T-helper 1 cell (primary cell): Measurements from ENCODE around the gene LRRC36.
"Not testable (repeated sequence)": the region's sequence is repeated elsewhere in the genome, so short reads cannot be mapped to it uniquely, and the experiment has no call there.

Experiments used
- DNase-seq, 5 donors: peaks; one replicate each; pipeline ENCODE4 v3.0.0-alpha.2; 2012 to 2020

The LRRC36 gene

DNA sequence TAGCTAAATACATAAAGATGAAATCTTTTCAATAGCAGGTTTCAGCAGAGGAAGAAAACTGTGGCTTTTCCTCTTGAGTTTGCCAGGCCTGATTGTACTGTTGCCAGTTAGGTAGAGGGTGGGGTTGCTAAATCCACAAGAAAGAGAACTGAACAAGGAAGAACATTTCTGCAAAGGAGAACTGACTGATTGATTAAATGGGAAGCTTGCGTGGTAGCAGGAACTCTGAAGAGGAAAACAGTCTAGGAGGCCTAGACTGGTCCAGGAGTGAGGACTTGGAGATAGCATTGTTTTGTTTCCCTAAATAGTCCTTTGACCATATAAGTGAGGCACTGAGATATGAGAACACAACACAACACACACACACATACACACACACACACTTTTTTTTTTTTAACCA lies 18.8 kb downstream of the LRRC36 start:
- no peak for DNase-seq

- DNase-seq = no peak
These were observed 19.7 kb downstream of the LRRC36 start for GRCh38 chr16:67346341-67346740.

GRCh38 chr16:67349172-67349571 lies 22.6 kb downstream of the LRRC36 start:
- peak in 1 of 5 donors; percentile 14 for DNase-seq

DNA sequence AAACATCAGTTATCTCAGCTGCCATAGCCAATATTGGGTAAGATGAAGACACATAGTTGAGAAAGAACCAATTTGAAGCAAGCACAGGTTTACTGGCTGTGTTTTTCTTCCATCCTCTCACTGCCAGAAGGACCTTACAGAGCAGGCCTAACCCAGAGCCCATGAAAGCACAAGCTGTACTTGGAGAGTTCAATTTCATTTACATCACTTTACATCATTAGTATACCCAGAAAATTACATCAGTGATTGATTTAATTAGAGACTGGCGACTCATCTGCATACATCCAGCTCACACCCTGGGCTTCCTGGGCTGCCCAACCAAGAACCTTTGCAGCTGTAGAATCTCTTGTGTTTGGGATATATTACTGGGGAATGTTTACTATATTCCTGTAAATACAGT lies 23.7 kb downstream of the LRRC36 start:
- no peak for DNase-seq

GRCh38 chr16:67352463-67352862 lies 25.8 kb downstream of the LRRC36 start:
- DNase-seq = not testable (repeated sequence)

- DNase-seq = no peak
These were observed 29.8 kb downstream of the LRRC36 start for GRCh38 chr16:67356396-67356795.

GRCh38 chr16:67357561-67357960 lies 30.9 kb downstream of the LRRC36 start:
- no peak for DNase-seq

DNA sequence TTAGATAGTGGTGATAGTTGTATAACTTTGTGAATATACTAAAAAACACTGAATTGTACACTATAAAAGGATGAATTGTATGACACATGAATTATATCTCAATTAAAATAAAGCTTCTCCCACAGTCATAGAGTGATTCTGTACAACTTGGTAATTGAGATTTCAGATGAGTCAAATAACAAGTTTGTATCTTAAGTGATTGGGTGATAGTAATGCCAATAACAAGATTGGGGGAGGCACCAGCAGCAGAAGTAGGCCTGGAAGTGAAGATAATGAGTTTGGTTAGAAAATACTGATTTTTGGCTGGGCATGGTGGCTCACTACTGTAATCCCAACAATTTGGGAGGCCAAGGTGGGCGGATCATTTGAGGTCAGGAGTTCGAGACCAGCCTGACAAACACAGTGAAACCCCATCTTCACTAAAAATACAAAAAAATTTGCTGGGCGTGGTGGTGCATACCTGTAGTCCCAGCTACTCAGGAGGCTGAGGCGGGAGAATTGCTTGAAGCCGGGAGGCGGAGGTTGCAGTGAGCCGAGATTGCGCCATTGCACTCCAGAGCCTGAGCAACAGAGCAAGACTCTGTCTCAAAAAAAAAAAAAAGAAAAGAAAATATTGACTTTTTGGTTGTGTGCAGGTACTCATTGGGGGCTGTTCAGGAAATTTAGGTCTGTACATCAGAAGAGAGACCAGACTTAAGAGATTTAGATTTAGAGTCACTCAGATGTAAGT lies 33.1 kb downstream of the LRRC36 start:
- not testable (repeated sequence) for DNase-seq

- DNase-seq = no peak
These were observed 34.4 kb downstream of the LRRC36 start for GRCh38 chr16:67361038-67361437.

GRCh38 chr16:67364600-67365235 lies 38.1 kb downstream of the LRRC36 start:
- DNase-seq = no peak

DNA sequence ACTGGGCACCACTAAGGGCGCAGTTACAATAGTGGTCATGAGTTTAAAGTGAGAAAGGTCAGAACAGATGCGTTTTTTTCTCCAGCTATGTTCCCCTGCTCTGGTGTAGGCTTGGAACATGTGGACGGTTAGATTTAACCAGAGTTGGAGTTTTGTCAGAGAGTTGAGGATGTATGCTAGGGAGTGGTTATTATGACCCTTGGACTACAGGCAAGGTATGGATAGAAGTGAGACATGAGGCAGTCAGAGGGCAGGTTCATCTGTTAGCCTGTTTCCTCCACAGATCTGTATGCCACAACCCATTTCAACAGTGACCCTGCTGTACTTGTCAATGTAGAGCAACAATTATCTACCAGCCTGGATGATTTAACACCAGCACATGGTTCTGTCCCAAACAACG lies 44.0 kb downstream of the LRRC36 start:
- no peak for DNase-seq

DNA sequence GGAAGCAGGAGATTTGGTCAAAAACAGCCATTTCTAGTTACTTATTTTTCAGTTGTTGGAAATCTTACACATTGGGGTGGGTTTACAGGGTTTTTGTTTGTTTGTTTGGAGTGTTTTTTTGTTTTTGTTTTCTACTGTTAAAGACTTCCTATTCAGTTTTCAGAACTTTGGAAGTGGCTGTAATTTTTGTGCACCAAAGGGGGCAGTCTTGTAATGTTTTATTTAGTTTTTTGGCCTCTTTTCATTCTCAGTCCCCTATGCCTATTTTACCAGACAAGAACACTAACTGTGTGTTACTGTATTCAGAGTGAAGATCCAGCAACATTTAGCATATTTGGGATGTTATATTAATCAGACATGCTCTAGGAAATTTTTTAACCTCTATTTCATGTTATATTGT lies 46.0 kb downstream of the LRRC36 start:
- DNase-seq = no peak

GRCh38 chr16:67376012-67376411 lies 49.4 kb downstream of the LRRC36 start:
- DNase-seq = not testable (repeated sequence)

- no peak for DNase-seq
These were observed 52.0 kb downstream of the LRRC36 start for GRCh38 chr16:67378642-67379041.

DNA sequence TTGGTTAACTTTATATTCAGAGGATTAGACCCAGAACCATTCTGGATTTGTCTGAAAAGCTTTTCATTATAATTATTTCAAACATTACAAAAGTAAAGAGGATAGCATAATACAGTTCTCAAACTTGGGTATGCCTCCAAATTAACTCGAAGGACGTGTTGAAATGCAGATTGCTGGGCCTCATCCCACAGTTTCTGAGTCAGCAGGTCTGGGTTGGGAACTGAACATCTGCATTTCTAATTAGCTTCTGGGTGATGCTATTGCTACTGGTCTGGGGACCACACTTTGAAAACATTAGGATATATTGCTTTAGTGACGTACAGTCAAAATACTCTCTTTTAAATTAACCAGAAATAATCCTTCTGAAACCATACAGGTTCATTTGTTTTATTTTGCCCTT lies 56.7 kb downstream of the LRRC36 start:
- no peak for DNase-seq

DNA sequence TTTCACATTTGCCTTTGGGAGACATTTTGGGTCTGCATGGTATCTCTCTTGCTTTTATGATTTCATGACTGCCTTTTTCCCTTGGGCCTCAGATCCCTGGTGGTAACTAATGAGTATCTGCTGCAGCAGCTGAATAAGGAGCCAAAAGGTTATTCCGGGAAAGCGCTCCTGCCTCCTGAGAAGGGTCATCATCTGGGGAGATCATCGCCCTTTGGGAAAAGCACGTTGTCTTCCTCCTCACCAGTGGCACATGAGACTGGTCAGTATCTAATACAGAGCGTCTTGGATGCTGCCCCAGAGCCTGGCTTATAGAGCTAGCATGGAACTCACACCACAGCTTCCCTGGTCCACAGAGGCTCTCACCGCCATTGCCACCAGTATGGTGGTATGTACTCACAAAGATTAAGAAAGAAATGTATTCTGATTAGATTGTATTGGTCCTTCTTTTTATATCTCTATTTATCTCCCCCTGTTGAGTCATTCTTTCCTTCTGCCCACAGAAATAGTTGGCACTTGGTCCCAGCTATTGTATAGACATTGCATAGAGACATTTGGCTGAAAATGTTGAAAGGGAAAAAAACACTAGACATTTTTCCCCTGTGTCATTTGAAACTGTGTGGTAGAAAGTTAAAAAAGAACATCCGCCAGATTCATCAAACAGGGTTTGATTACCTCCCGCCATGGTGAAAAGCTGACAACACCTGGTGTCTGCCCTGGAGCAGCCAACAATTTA lies 58.3 kb downstream of the LRRC36 start:
- DNase-seq = no peak

DNA sequence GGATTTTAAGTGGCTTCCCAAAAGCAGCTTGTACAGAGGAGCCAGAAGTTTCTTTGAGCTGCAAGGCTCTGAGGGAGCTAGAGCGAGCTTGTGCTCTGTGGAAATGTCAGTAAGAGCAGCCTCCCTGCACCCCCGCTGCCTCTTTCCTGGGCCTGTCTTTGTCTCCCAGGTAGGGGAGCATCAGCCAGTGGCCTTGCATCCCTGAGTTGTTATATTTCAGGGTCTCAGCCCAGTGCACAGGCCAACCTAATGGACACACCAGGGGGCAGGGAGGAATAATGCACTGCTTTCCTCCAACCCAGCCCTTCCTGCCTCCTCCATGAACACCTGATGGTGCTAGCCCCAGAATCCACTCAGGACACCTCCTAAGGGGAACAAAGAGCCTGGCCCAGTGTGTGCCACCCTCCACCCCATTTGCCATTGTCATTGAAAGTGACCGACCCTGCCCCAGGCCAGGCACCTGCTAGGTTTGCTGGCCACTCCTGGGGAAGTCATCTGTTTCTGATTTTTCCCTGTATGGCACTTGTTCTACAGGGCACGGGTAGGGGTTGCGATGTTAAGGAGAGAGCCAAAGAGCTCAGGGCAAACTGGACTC lies 60.3 kb downstream of the LRRC36 start:
- DNase-seq = no peak

- no peak for DNase-seq
These were observed 61.0 kb downstream of the LRRC36 start for GRCh38 chr16:67387479-67388079.

- DNase-seq = no peak
These were observed 61.6 kb downstream of the LRRC36 start for GRCh38 chr16:67388191-67388590.

GRCh38 chr16:67388591-67388990 lies 62.0 kb downstream of the LRRC36 start:
- no peak for DNase-seq

- no peak for DNase-seq
These were observed 63.5 kb downstream of the LRRC36 start for GRCh38 chr16:67389911-67390815.
